GM21717 (cell line): Measurements from ENCODE around the gene ROS1.

Source experiments
- ATAC-seq: cut with Tn5 transposase; IDR thresholded peaks from one replicate; pipeline ENCODE4 v1.9.1; 2021; ENCODE audit warnings: mild to moderate bottlenecking, moderate library complexity; ENCODE audit not compliant: unreplicated experiment

The ROS1 gene

DNA sequence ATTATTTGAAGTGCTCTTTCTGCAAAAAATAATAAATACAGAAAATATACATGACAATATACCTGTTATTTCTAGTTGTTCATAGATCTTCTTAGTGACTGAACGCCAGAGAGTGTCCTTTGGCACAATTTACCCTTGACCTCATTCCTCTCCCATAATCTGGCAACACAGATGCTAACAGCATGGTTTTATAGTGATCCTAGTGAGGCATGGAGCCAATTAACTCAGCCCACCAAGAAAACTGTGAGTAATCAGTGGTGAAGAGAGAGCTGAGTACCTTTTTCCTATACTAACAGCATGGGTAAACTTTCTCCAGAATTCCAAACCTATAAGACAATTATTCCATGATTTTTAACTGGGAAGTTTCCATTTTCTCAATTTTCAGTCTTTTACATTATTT is 99.3 kb downstream of the ROS1 start:
- no peak for ATAC-seq

DNA sequence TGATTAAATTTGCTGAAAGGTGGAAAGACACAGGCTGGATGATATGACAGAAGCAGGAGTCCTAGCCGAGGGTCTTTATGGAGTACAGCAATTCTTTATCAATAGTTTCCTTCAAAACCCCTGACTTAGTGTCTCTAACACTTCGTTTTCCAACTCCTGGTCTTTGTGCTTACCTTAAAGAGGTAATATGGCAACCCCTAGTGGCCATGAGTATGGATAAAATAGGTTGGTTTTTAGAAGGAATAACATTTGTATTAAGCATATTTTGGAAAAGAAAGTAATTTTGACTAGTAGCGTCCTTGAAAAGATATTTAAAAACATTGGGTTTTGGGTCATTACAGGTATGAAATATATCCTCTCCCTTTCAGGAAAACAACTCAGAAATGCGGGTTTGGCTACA is 108.5 kb downstream of the ROS1 start:
- no peak for ATAC-seq

DNA sequence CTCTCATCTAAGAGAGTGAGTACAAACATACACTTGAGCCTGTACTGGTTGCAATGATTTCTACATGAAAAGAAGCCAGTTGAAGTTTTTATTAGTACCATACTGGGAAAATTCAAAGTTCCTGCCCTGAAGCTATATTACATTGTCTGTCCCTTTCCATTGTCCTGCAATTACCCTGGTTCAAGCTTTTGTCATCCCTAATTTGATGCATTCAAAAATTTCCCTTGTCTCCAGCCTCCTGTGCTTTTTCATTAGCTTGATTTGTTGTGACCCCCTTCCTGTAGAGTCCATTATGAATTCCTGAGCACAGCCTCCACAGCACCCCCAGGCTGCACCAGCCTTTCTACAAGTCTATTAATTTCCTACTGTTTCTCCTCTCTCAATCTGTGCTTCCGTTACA is 114.0 kb downstream of the ROS1 start:
- no peak for ATAC-seq

DNA sequence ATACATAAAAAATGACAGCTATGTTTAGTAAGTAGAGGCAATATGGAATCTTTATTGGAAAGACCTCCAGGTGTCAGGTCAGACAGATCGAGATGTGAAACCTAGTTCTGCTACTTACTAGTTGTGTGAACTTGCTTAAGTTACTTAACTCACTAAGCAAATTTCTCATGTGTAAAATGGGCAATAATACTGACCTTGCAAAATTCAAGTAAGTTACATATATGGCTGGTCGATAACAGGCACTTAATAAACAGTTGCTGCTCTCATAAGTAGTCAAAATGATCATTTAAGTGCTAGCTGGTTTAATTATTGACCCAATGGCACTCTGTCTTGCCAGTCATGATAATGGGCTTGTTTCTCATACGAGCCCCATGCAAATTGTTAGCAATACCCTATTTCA is 114.4 kb downstream of the ROS1 start:
- no peak for ATAC-seq

DNA sequence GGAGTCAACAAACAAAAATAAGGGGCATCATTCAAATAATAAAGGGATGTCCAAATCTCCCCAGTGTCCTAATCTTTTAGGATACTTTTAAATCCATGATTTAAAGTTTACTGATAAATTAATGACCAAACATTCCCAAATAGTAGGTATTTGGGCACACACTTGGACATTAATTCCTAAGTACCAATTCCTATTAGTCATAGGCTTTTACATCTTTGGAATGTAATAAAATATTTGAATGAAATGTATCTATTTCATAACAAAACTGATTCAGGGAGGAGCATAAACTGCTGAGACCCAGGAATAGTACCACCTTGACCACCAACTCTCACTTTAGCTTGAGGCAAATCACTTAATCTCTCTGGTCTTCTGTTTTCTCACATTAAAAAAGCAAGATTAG is 116.1 kb downstream of the ROS1 start:
- ATAC-seq, result no peak

DNA sequence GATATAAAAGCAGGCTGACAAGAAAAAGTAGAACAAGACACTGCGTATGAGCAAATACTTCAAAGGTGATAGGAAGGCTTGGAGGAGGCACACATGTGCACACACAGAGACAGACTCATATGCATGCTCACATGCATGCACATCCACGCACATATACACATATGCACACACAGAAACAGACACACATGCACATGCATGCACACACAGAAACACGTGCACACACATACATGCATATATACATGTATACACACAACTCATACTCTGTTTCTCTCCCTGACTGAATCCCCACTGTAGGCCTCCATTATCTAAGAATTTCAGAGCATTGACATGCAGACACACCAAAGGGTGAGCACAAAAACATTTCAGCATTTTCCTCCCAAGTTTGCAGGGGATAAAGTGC is 116.7 kb downstream of the ROS1 start:
- ATAC-seq, result no peak

DNA sequence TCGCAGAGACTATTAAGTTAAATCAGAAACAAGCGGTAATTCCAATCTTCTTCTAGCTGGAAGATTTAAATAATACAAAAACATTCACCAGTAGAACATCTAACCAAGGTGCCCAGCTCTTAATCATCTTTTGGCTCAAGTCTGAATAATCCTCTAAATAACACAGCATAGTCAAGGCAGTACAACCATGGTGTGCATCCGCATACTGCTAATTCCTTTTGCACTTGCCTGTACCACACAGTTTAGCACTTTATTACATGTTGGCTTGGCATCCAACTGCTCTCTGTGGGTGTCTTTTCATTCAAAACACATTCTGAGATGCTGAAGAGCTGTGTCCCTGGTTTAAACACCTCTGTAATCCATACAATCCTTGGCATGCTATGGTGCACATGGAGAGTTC is 118.1 kb downstream of the ROS1 start:
- ATAC-seq, result no peak

DNA sequence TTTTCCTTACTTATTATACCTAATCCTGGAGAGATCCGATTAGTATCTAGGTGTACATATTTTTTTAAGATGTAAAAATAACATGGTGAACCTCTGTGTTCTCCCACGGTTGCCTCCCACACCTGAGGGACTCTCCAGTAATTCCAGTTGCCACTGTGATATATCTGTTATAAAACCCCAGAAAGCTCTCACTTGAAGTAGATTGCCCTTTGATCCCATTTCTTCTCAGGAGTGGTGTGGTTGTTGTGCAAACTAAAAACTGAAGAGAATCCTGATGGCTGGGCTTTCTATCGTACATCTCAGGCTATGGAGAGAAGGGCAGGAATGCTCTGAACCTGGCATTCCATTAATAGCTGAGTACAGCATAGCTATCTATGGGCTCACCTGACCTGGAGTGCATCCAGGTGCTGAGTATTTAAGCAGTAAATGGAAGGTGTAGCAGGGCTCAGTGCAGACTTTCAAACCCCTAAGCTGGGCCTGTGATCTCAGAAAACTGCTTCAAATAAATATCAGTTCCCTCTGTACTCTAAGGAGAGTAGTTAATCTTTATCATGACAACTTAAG is 119.4 kb downstream of the ROS1 start:
- ATAC-seq, result no peak

DNA sequence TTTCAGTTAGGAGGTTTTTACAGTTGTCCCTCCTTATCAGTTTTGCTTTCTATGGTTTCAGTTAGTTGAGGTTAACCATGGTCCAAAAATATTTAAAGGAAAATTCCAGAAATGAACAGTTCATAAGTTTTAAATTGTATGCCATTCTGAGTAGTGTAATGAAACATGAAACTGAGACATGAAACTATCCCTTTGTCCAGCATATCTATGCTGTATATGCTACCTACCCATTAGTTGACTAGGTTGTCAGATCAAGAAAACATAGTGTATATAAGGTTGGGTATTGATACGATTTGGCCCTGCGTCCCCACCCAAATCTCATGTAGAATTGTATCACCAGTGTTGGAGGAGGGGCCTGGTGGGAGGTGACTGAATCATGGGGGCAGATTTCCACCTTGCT is 121.3 kb downstream of the ROS1 start:
- no peak for ATAC-seq

DNA sequence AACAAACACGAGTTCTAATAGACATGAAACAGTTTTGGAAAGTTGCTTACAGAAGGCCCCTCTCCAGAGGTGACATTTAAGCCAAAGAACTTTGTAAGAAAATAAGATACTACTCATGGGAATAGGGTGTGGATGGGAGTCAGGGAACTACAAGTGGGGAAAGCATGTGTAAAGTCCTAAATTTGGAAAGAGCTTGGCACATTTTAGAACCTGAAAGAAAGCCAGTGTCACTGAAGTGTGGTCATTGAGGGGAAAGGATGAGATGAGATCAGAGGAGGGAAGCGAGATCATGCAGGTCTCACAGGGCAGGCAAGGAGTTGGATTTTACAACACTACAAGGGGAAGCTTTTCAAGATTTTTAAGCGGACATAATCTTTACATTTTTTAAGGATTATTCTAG is 122.4 kb downstream of the ROS1 start:
- no peak for ATAC-seq

DNA sequence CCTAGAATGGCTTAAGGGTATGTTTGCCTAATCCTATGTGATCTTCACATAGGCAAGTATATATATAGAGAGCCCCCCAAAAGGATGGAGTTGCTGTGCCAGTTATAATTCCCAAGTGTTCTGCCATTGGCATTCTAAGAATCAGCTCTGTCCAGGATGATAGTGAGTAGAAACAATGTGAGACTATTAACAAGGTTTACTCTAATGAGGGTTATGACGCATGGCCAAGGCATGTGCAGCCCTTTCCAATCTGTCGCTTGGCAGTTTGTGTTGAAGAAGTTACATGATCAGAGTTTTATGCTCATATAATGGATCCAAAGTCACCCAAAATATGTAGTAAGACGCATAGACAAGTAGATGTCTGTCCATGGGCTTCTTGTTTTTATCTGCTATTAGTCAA is 126.8 kb downstream of the ROS1 start:
- ATAC-seq, result no peak

DNA sequence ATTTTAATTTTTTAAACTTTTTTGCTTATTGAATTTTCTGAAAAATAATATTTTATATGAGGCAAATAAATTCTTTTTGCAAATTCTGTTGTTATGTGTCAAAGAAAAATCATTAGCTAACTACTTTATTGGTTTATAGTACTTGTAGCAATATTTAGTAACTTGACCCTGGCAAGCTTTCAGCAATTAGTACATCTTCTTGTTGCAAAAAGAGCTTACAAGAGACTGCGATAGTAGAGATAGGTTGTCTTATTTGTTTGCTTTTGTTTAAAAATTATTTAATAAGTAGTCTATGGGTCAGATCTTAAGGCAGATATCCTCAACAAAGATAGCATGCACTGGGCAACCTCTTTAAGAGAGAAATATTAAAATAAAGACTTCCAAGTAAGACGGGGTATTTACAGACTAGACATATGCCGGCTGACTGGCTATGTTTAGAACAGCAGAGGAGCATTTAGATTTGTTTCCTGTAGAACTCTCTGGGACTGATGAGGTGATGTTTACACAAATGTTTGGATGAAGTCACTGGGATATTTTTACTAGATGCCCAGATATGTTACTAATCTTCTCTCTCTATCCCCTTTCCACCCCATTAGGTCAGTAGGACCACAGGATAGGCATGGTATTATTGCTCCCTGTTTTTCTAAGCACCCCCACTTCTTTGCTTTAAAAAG is 135.4 kb downstream of the ROS1 start:
- no peak for ATAC-seq

DNA sequence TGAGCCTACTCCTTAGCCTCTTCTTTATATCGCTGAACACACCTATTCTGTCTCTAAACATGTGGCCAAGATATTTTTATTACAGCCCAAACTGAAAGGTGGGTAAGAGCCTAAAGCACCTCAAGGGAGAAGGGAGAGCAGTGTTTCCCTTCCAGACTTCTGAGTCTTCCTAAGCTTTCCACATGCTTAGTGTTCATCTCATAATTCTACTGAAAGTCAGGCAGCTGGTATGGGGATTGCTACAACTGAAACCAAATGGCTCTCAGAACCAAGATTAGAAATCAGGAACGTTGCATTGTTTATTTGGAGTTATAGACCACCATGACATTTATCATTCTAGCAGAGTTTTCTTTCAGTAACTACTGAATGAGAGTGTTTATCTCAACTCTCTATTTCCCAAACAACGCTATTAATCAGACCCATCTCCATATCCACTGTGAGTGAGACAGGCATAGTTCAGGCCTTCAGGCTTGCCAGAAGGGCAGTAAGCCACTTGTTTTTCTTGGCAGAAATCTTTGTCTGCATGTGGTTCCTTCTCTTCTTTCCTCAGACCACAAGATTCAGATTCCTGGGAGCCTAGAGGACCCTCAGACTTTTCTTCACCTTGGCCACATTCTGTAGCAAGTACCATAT is 137.5 kb downstream of the ROS1 start:
- ATAC-seq, result no peak

DNA sequence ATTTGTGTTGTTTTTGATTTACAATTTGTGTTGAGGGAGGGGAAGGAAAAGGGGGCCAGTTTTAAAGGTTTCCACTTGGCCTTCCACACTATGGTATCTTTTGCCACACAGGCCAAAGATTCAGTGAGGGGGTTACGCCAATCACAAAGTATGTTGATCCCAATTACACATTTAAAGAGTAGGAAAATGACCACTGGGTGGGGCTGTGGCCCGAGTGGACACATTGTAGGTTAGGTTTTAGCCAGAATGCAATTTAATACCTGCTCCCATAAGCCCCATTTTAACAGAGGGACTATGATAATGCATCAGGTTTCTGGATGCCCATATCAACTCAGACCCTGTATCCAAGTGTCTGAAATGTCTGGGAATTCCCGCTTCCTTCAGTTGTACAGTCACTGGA is 144.8 kb downstream of the ROS1 start:
- ATAC-seq, result no peak

DNA sequence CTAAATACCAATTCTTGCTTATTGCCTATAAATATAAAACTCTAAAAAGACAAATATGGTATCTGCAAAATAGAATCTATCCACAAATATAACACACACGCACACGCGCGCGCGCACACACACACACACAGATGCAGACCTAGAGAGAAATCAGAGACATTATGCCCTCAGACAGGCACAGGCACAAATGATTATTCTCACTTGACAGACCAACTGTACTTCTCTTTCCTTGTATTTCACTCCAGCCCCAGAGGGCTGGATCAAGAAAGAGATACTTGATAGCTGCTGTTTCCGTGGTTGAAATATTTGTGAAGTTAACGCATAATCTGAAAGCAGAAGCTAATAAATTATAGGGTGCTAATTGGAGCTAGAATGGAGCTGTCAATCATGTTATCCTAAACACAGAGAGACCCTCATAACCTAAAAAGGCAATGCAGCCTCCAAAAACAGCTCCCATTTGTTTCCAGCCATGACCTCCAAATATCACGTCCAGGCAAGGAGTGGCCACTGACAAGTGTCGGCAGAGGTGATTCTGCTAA is 148.9 kb downstream of the ROS1 start:
- ATAC-seq, result no peak

DNA sequence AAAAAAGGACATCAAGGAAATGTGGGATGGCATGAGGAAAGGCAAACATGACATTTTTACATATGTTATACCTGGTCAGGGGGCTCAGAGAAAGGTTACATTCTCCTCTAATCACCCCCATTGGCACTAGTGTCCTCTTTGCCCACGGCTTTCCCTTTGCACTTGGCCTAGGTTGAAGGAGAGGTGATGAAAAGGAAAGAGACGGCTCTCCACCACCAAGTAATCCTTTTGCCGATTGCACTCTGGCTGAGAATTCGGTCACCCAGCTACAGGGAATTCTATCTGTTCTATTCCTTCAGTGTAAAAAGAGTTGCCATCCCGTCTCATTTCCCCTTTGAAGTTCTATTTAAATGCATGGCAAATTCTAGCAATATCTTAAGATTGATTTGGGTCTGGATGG is 150.0 kb downstream of the ROS1 start:
- ATAC-seq, result no peak

DNA sequence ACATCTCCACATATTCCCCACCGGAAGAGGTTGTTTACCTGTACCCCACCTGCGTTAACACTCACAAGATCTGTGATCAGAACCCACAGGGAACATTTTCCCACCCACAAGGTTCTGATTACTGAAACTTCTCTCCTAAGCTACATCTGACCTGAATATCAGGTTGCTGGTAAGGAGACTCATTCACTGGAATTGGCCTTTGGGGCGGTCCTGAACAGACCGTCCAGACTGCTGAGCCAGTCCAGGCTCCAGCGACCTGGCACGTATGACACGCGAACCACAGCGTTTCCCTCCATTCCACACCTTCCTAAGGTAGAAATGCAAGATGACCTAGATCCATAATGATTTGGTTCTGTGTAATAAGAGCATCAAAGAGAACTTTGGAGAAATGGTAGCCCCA is 150.5 kb downstream of the ROS1 start:
- no peak for ATAC-seq

DNA sequence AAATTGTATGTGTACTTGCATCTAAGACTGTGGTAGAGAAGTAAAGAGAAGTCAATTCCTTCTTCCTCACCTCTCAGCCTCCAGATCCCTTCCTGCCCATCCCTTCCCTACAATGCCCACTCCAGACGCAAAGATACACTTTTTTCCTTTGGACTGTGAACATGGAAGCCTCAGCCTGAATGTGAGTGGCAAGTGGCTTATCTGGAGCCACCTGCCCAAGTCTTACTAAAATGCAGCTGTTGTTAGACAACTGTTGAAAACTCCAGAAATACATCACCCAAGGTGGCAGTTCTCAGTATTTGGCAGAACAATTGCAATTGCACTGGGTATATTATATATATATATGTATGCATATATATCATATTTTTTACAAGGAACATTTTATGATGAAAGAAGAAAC is 152.9 kb downstream of the ROS1 start:
- ATAC-seq, result no peak

DNA sequence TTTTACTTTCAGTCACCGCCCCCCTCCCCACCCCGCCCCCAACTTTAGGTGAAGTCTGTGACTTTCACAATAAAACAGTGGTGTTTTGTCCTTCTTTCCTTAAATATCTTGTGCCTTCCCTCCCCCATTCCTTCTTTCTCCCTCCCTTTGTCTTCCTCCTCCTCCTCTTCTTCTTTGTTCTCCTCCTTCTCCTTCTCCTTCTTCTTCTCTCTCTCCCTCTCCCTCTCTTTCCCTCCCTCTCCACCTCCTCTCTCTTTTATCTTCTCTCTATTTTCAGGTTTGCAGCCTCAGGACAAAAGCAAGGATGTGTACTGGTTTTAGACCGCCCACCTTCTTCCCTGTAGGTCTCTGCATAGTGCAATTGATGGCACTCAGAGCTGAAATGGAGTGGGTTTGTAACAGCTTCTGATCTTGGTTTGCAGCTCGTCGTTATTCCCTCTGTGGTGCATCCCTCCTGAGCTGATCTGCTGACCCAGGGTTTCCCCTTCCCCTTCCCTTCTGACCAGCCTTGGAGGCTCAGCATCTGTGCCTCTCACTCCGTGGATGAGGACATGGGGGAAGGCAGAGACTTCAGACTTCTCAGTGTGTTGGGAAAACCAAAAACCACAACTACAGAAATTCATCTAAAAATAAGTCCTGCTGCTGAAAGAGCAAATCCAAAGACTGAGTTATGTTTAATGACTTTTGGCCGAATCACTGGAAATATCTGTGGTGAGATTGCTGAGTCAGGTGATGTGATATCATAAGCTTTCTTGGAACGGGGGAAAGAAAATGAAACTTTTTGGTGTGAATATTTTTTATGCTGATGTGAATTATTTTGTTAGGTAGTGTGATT is 153.5 kb downstream of the ROS1 start:
- ATAC-seq, result no peak

DNA sequence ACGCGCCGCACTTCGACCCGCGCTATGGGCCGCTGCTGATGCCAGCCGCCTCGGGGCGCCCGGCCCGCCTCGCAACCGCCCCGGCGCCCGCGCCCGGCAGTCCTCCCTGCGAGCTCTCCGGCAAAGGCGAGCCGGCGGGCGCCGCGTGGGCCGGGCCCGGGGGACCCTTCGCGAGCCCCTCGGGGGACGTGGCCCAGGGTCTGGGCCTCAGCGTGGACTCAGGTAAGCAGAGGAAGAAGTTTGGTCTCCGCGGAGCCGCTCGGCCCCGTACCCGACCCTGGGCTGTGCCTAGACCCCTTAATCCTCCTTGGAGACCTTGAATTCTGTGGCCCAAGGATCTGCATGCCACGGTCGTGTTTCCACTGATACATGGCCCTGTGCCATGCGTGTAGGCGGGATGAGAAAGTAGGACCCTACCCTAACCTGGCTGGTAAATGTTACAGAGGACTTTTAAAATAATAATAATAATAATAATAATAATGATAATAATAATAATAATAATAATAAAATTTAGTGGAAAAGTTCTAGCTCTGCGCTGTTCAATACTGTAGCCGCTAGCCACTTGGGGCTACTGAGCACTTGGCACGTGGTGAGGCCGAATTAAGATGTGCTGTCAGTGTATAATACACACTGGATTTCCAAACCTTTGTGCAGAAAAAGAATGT is 154.8 kb downstream of the ROS1 start:
- no peak for ATAC-seq
